ENCODE data around the gene ESPNL. TPM values are rescaled to one million over a fixed set of nuclear protein-coding genes. Genes with fewer than 3 reads are reported as not detected.

ESPNL gene
- total RNA-seq, 4 donors from 2014 or later: 0.19 to 0.47 (median 0.25) TPM

GRCh38 chr2:238087211-238087610 lies 12.9 kb upstream of the ESPNL start:
- no peak for TF ChIP-seq CTCF (IDR thresholded peaks at IDR 0.05)
- DNase-seq (ENCODE audit: low spot score) (no peak), ATAC-seq (ENCODE audit: low FRiP score) (no peak)

- ATAC-seq (ENCODE audit: low FRiP score): no peak
- no peak for TF ChIP-seq CTCF (IDR thresholded peaks at IDR 0.05)
- DNase-seq (ENCODE audit: low spot score): no peak
These were observed 9.3 kb upstream of the ESPNL start for GRCh38 chr2:238090887-238091286.

- DNase-seq (ENCODE audit: low spot score) (no peak), ATAC-seq (ENCODE audit: low FRiP score) (no peak)
These were observed 8.6 kb upstream of the ESPNL start for GRCh38 chr2:238091436-238092060.

GRCh38 chr2:238092486-238093035 lies 7.6 kb upstream of the ESPNL start:
- no peak for TF ChIP-seq CTCF (IDR thresholded peaks at IDR 0.05)
- no peak for ATAC-seq (ENCODE audit: low FRiP score)
- no peak for DNase-seq (ENCODE audit: low spot score)

More at GRCh38 chr2:238091436-238092060, 8.6 kb upstream of the ESPNL start:
- TF ChIP-seq CTCF (IDR thresholded peaks at IDR 0.05): no peak

GRCh38 chr2:238093181-238094140 lies 6.7 kb upstream of the ESPNL start:
- ATAC-seq (ENCODE audit: low FRiP score): no peak
- TF ChIP-seq CTCF (IDR thresholded peaks at IDR 0.05): no peak
- DNase-seq (ENCODE audit: low spot score): no peak

- DNase-seq (ENCODE audit: low spot score): no peak
- no peak for ATAC-seq (ENCODE audit: low FRiP score)
- no peak for TF ChIP-seq CTCF (IDR thresholded peaks at IDR 0.05)
These were observed 5.6 kb upstream of the ESPNL start for GRCh38 chr2:238094438-238095022.
